Skeletal muscle cell (primary cell): ENCODE measurements around the gene ACOX2.

Experiments used
- DNase-seq: peaks from one replicate; pipeline ENCODE4 v3.0.0-alpha.2; 2010; ENCODE audit warnings: low read depth
- H3K4me3 ChIP-seq: 2 replicates; pipeline ENCODE4 v1.5.1; 2011; ENCODE audit warnings: low read depth, mild to moderate bottlenecking, control low read depth, low read length, moderate library complexity

ACOX2 gene

GRCh38 chr3:58536501-58537411 is at the start of gene ACOX2:
Gene ACOX2, minus strand, starts transcription at chr3:58537190. Its CDS starts 2,084 bp downstream, at chr3:58535106.
- no peak for DNase-seq
- H3K4me3 ChIP-seq = peak within 1 kb of the TSS; percentile 31

- DNase-seq = no peak
- peak overlapping the region; percentile 5 for H3K4me3 ChIP-seq
Observed at GRCh38 chr3:58585994-58586393, 49.0 kb upstream of the ACOX2 start.

- no peak for DNase-seq
- H3K4me3 ChIP-seq = peak overlapping the region; percentile 60
Observed at GRCh38 chr3:58585005-58585786, 48.2 kb upstream of the ACOX2 start.

GRCh38 chr3:58584690-58585004 is 47.7 kb upstream of the ACOX2 start:
- peak overlapping the region; percentile 60 for H3K4me3 ChIP-seq
- DNase-seq = no peak

GRCh38 chr3:58581328-58582091 is 44.5 kb upstream of the ACOX2 start:
- H3K4me3 ChIP-seq = no peak overlapping the region
- no peak for DNase-seq

- no peak for DNase-seq
- no peak overlapping the region for H3K4me3 ChIP-seq
Observed at GRCh38 chr3:58580826-58581327, 43.9 kb upstream of the ACOX2 start.

- no peak overlapping the region for H3K4me3 ChIP-seq
- no peak for DNase-seq
Observed at GRCh38 chr3:58578873-58579272, 41.9 kb upstream of the ACOX2 start.

- H3K4me3 ChIP-seq = no peak within 1 kb of the TSS
- DNase-seq = no peak
Observed at GRCh38 chr3:58577269-58577821, 40.4 kb upstream of the ACOX2 start, which contains the start of gene FAM107A. Gene FAM107A, minus strand, starts transcription at chr3:58577391. Its CDS starts 7,531 bp downstream, at chr3:58569860.

GRCh38 chr3:58576716-58577115 is 39.7 kb upstream of the ACOX2 start:
- H3K4me3 ChIP-seq = no peak overlapping the region
- no peak for DNase-seq

- DNase-seq = no peak
- H3K4me3 ChIP-seq = no peak overlapping the region
Observed at GRCh38 chr3:58575971-58576652, 39.1 kb upstream of the ACOX2 start.

- no peak for DNase-seq
- no peak overlapping the region for H3K4me3 ChIP-seq
Observed at GRCh38 chr3:58574682-58575081, 37.7 kb upstream of the ACOX2 start.

- H3K4me3 ChIP-seq = no peak overlapping the region
Observed at GRCh38 chr3:58574106-58574505, 37.1 kb upstream of the ACOX2 start.

GRCh38 chr3:58573640-58574039 is 36.6 kb upstream of the ACOX2 start:
- no peak for DNase-seq
- no peak overlapping the region for H3K4me3 ChIP-seq

More at GRCh38 chr3:58574106-58574505, 37.1 kb upstream of the ACOX2 start:
- no peak for DNase-seq

GRCh38 chr3:58572634-58573230 is 35.7 kb upstream of the ACOX2 start:
- no peak for DNase-seq

GRCh38 chr3:58572013-58572633 is 35.1 kb upstream of the ACOX2 start:
- DNase-seq = no peak
- H3K4me3 ChIP-seq = no peak overlapping the region

More at GRCh38 chr3:58572634-58573230, 35.7 kb upstream of the ACOX2 start:
- no peak overlapping the region for H3K4me3 ChIP-seq

GRCh38 chr3:58570851-58571250 is 33.9 kb upstream of the ACOX2 start:
- DNase-seq = no peak
- H3K4me3 ChIP-seq = no peak overlapping the region

GRCh38 chr3:58569287-58570001 is 32.5 kb upstream of the ACOX2 start:
- no peak for DNase-seq

More at GRCh38 chr3:58569287-58570001, 32.5 kb upstream of the ACOX2 start:
- no peak overlapping the region for H3K4me3 ChIP-seq
